Transverse colon (tissue), 4 donors: Measurements from ENCODE around the gene A4GALT.

ENCODE experiments used
- CTCF ChIP-seq, 5 experiments: fragments of 200-600 bp in 3 of 5; fragments of 450-650 bp in 2 of 5; sonication (generic) in 3 of 5; IDR thresholded peaks; 1 replicate in 2 of 5; 2 replicates in 3 of 5; pipeline ENCODE4 v1.5.1; 2016 to 2017; ENCODE audit warnings: antibody characterized with exemption in 5 of 5, inconsistent platforms in 3 of 5, mild to moderate bottlenecking in 2 of 5, moderate library complexity in 1 of 5
- POLR2AphosphoS5 ChIP-seq, 3 donors: sonication (generic); formaldehyde crosslinking; IDR thresholded peaks; one replicate each; pipeline ENCODE4 v1.6.1; 2016; ENCODE audit warnings: antibody characterized with exemption in 3 of 3

- TF ChIP-seq CTCF (IDR thresholded peaks at IDR 0.05) (no peak), POLR2AphosphoS5 (IDR thresholded peaks at IDR 0.05) (no peak)
Observed at GRCh38 chr22:42670046-42670445, 50.6 kb downstream of the A4GALT start.
